Body of pancreas (tissue), 4 donors: Measurements from ENCODE around the gene KLF6. TPM values are rescaled to one million over a fixed set of nuclear protein-coding genes. Genes with fewer than 3 reads are reported as not detected.
A peak's percentile ranks its signal among the peaks of the same experiment; 100 is the strongest.

Experiments used
- ATAC-seq: fragments of 150-250 bp; one replicate; pipeline ENCODE4 v1.9.1; 2016
- DNase-seq, 4 donors: peaks; one replicate each; pipeline ENCODE4 v3.0.0-alpha.2; 2019
- H3K27ac ChIP-seq, 4 donors: fragments of 200-600 bp; sonication (generic); 1 replicate in 3 of 4; 2 replicates in 1 of 4; pipeline versions ENCODE4 v1.5.1 to v1.6.1; 2016 to 2019; ENCODE audit warnings: mild to moderate bottlenecking in 1 of 4, mixed read lengths in 1 of 4, moderate library complexity in 1 of 4
- H3K27me3 ChIP-seq, 2 donors: fragments of 200-600 bp; sonication (generic); one replicate each; pipeline ENCODE4 v1.6.0; 2016; ENCODE audit warnings: mild to moderate bottlenecking in 1 of 2
- H3K36me3 ChIP-seq, 2 donors: fragments of 200-600 bp; sonication (generic); replicated peaks in 1 of 2; 2 replicates each; pipeline ENCODE4 v1.5.1; 2016; ENCODE audit warnings: low read depth in 2 of 2; ENCODE audit not compliant: insufficient read depth in 1 of 2
- H3K4me1 ChIP-seq: fragments of 200-600 bp; sonication (generic); one replicate; pipeline ENCODE4 v1.6.0; 2016
- H3K4me3 ChIP-seq, 2 donors: fragments of 200-600 bp; sonication (generic); 1 replicate in 1 of 2; 2 replicates in 1 of 2; pipeline ENCODE4 v1.5.1; 2016 to 2019
- H3K9me3 ChIP-seq, 3 donors: fragments of 200-600 bp; sonication (generic); 1 replicate in 2 of 3; 2 replicates in 1 of 3; pipeline ENCODE4 v1.5.1; 2016
- CTCF ChIP-seq, 7 experiments: fragments of 450-650 bp in 4 of 7; fragments of 200-600 bp in 3 of 7; sonication (generic) in 3 of 7; IDR thresholded peaks; one replicate each; pipeline ENCODE4 v1.5.1; 2016 to 2019; ENCODE audit warnings: antibody characterized with exemption in 7 of 7
- POLR2A ChIP-seq, 3 donors: fragments of 450-650 bp; IDR thresholded peaks; one replicate each; pipeline ENCODE4 v1.6.1; 2016; ENCODE audit warnings: antibody characterized with exemption in 3 of 3, mild to moderate bottlenecking in 2 of 3
- WGBS, 2 donors: methylation state at CpG; one replicate each; pipeline ENCODE4 v1.1.5; 2017; 5-methylcytosine and 5-hydroxymethylcytosine counted together
- intact Hi-C: fragments of 100-400 bp; cut with DNase I; formaldehyde crosslinking; loops from one replicate; pipeline ENCODE4 v1.15.1; 2023
- total RNA-seq, 2 donors: library from RNA; depleted of rRNA; stranded (reverse); fragments of >200 nt; gene quantifications; one replicate each; pipeline ENCODE4 v1.1.0, GENCODE V29; 2016

Gene KLF6
- total RNA-seq, 2 donors from 2014 or later, result 92.1 to 294 TPM

DNA sequence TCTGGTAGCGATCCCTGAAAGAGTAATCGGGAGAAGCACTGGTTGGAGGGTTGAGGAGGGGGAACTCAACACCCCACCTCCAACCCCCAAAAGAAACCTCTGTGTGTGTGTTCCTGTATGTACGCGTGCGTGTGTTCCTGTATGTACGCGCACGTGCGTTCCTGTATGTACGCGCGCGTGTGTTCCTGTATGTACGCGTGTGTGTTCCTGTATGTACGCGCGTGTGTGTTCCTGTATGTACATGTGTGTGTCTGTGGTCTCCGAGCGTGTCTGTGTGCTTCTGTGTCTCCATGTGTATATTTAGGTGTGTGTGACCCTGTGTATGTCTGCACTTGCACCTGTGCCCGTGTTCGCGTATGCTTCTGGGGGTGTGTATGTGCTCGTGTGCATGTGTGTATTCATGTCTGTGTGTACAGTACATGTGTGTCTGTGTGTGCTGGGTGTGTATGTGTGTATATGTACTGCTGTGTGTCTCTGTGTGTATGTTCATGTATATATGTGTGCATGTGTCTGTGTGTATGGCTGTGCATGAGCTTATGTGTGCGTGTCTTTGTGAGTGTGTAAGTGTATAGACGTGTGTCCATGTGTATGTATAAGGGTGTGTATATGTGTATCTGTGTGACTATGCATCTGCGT, 42.9 kb upstream of the KLF6 start:
- Histone ChIP-seq H3K27me3 (no peaks in the 10 kb centered on the region), H3K36me3 (no peaks in the 10 kb centered on the region), H3K9me3 (no peaks in the 10 kb centered on the region), H3K27ac (peak overlapping the region in 1 of 4 donors; percentile 20), H3K4me3 (no peak overlapping the region), H3K4me1 (peaks cover 8% of the 10 kb centered on the region)
- DNase-seq, result no peak
- WGBS, 2 donors, result 93 to 95% methylated on average over 27 of the region's 27 CpGs
- no peak for ATAC-seq
- intact Hi-C loops, result no loop called here
- no peak for TF ChIP-seq POLR2A (IDR thresholded peaks at IDR 0.05)

DNA sequence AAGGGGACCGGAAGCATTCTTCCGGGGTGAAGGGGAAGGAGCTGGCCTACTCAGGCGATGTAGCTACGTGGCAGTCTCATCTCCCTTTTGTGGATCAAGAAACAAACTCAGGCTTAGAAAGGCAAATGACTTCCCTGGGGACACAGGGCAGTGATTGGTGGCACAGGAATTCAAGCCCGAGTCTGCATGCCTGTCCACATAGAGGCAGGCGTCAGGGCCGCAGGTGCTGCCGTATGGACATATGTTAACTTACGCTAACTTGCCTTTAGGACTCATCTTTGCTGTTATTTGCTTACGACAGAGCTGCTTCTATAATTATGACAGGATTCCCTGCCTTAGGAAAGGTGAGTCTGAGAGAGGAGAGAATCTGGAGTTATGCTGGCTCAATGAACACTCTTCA, 42.3 kb upstream of the KLF6 start:
- H3K27ac ChIP-seq, result no peak overlapping the region
- ATAC-seq (no peak), DNase-seq (no peak)
- H3K27me3 ChIP-seq, result no peaks in the 10 kb centered on the region
- no peaks in the 10 kb centered on the region for H3K36me3 ChIP-seq
- 92 to 96% methylated on average over 10 of the region's 10 CpGs for WGBS, 2 donors
- H3K4me3 ChIP-seq, result no peak overlapping the region
- TF ChIP-seq CTCF (IDR thresholded peaks at IDR 0.05) (no peak), POLR2A (IDR thresholded peaks at IDR 0.05) (no peak)
- H3K4me1 ChIP-seq, result peaks cover 8% of the 10 kb centered on the region
- no peaks in the 10 kb centered on the region for H3K9me3 ChIP-seq
- intact Hi-C loops, result no loop called here

- Histone ChIP-seq H3K36me3 (no peaks in the 10 kb centered on the region), H3K27ac (no peak overlapping the region), H3K4me3 (no peak overlapping the region), H3K9me3 (no peaks in the 10 kb centered on the region), H3K4me1 (peaks cover 8% of the 10 kb centered on the region), H3K27me3 (no peaks in the 10 kb centered on the region)
- DNase-seq (no peak), ATAC-seq (no peak)
- TF ChIP-seq POLR2A (IDR thresholded peaks at IDR 0.05) (no peak), CTCF (IDR thresholded peaks at IDR 0.05) (no peak)
- intact Hi-C loops, result no loop called here
- 86 to 87% methylated on average over 17 to 21 of the region's 21 CpGs for WGBS, 2 donors
Observed at GRCh38 chr10:3825862-3826351, 40.9 kb upstream of the KLF6 start.

GRCh38 chr10:3825244-3825643, 40.2 kb upstream of the KLF6 start:
- Histone ChIP-seq H3K4me3 (no peak overlapping the region), H3K4me1 (peaks cover 8% of the 10 kb centered on the region), H3K27ac (no peak overlapping the region), H3K36me3 (no peaks in the 10 kb centered on the region), H3K9me3 (no peaks in the 10 kb centered on the region), H3K27me3 (no peaks in the 10 kb centered on the region)
- intact Hi-C loops, result no loop called here
- WGBS, 2 donors, result 48 to 58% methylated on average over 6 of the region's 6 CpGs
- peak; percentile 55 for ATAC-seq
- DNase-seq, result peak in 2 of 4 donors; percentile 30 to 52
- TF ChIP-seq POLR2A (IDR thresholded peaks at IDR 0.05) (no peak), CTCF (IDR thresholded peaks at IDR 0.05) (no peak)

DNA sequence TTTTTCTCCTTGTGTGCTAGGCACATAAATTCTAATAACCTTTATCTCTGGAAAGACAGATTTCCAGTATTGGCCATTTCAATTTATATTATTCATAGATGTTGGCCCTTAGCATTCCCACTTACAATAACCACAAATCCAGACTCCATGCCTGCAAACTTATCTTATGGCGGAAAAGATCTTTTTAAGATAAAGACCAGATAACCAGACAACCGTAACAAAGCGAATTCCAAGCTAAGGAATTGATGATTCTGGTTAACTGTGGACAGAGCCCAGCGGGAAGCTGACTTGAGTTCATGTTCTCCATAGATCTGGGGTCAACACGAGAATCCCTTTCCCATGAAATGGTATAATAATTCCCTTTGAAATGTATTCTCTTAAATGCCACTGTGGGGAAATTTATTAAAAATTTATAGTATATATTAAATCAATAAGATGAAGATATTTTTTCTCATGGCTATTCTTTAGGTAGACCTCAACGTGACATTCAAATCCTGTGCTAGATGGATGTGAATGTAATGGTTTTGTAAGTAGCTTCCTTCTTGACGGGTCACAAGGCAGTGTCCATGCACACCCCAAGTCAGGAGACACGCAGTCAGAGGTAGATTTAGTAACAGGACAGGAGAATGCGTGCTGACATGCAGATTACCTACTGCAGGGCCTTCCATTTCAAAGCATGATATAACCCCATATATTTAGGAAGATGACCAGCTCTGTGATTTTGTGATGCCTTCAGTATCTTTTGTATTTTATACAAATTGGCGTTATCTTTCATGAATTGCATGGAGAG, 37.7 kb upstream of the KLF6 start:
- 83 to 91% methylated on average over 10 of the region's 10 CpGs for WGBS, 2 donors
- Histone ChIP-seq H3K9me3 (no peaks in the 10 kb centered on the region), H3K4me3 (no peak overlapping the region), H3K27ac (no peak overlapping the region), H3K27me3 (no peaks in the 10 kb centered on the region), H3K4me1 (peaks cover 4% of the 10 kb centered on the region), H3K36me3 (no peaks in the 10 kb centered on the region)
- ATAC-seq (no peak), DNase-seq (no peak)
- no peak for TF ChIP-seq POLR2A (IDR thresholded peaks at IDR 0.05)
- TF ChIP-seq CTCF (IDR thresholded peaks at IDR 0.05), result no peak
- intact Hi-C loops, result no loop called here
